DOHH2 (cell line): ENCODE measurements around the gene SCO2.

Experiments
- EZH2phosphoT487 ChIP-seq: fragments of 200-600 bp; sonication (generic); IDR thresholded peaks from 2 replicates; pipeline ENCODE4 v1.6.1; 2017; ENCODE audit warnings: borderline replicate concordance, mild to moderate bottlenecking, antibody characterized with exemption, low read length, moderate library complexity, mixed read lengths
- TF ChIP-seq, protein P1 (sequence below): fragments of 200-600 bp; sonication (generic); IDR thresholded peaks from one replicate; pipeline ENCODE4 v1.5.1; 2014; ENCODE audit warnings: antibody characterized with exemption, mild to moderate bottlenecking, low read depth, low read length; ENCODE audit not compliant: poor library complexity, severe bottlenecking

DNA sequence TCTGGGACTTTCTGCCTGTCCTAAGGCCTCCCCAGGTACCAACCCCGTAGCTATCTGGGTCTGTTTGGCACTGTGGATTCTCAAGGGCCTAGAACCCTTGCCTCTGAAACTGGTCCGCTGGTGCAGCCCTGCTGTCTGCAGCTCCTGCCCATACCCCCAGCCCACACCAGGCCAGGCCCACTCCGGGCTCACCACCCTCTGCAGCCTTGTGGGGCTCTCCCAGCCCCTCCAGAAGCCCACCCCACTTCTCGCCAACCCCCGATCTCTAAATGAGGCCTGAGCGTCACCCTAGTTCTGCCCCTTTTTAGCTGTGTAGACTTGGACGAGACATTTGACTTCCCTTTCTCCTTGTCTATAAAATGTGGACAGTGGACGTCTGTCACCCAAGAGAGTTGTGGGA, 25.0 kb upstream of the SCO2 start:
- TF ChIP-seq, protein P1, sequence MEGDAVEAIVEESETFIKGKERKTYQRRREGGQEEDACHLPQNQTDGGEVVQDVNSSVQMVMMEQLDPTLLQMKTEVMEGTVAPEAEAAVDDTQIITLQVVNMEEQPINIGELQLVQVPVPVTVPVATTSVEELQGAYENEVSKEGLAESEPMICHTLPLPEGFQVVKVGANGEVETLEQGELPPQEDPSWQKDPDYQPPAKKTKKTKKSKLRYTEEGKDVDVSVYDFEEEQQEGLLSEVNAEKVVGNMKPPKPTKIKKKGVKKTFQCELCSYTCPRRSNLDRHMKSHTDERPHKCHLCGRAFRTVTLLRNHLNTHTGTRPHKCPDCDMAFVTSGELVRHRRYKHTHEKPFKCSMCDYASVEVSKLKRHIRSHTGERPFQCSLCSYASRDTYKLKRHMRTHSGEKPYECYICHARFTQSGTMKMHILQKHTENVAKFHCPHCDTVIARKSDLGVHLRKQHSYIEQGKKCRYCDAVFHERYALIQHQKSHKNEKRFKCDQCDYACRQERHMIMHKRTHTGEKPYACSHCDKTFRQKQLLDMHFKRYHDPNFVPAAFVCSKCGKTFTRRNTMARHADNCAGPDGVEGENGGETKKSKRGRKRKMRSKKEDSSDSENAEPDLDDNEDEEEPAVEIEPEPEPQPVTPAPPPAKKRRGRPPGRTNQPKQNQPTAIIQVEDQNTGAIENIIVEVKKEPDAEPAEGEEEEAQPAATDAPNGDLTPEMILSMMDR = no peak
- no peak for TF ChIP-seq EZH2phosphoT487
